ENCODE measurements around the gene CCDC85A. TPM values are rescaled to one million over a fixed set of nuclear protein-coding genes. Genes with fewer than 3 reads are reported as not detected.

The CCDC85A gene
- total RNA-seq, 5 donors from 2014 or later (not counting 1 experiment from before 2014, with no cell fraction given): not detected

GRCh38 chr2:56297671-56298070 lies 113.9 kb downstream of the CCDC85A start:
- ChIA-PET POLR2A (no interaction called here), CTCF (no interaction called here)
- Histone ChIP-seq H3K9me3 (no peaks in the 10 kb centered on the region), H3K27ac (ENCODE audit: low read length) (no peak overlapping the region), H3K27me3 (replicated peaks in 1 of 2; ENCODE audit: control insufficient read depth in 2 of 2, extremely low read depth in 1 of 2, insufficient read depth in 2 of 2, low read length in 1 of 2) (no peaks in the 10 kb centered on the region), H3K4me3 (ENCODE audit: control insufficient read depth in 1 of 2, extremely low read depth in 1 of 2, low read length in 1 of 2) (no peak overlapping the region), H3K36me3 (ENCODE audit: control insufficient read depth in 2 of 2, extremely low read depth in 1 of 2, insufficient read depth in 1 of 2, low read length in 1 of 2) (no peaks in the 10 kb centered on the region), H3K4me1 (ENCODE audit: control insufficient read depth in 1 of 2, extremely low read depth in 1 of 2, insufficient read depth in 2 of 2, low read length in 2 of 2) (no peaks in the 10 kb centered on the region)
- ATAC-seq (replicated peaks in 1 of 4) (no peak), DNase-seq (no peak)
- WGBS (ENCODE audit: insufficient coverage): 80% methylated on average over 1 of the region's 3 CpGs
- Mint-ChIP-seq H3K4me1 (no peaks in the 10 kb centered on the region), H3K27me3 (no peaks in the 10 kb centered on the region), H3K27ac (no peak overlapping the region), H3K9me3 (peaks cover 4 to 6% (median 5%) of the 10 kb centered on the region in 3 donors), H3K4me3 (no peak overlapping the region), H3K36me3 (no peaks in the 10 kb centered on the region)

- no peak overlapping the region for H3K27ac ChIP-seq (ENCODE audit: low read length)
- DNase-seq (no peak), ATAC-seq (replicated peaks in 1 of 4) (no peak)
- no peaks in the 10 kb centered on the region for H3K9me3 ChIP-seq
- H3K27me3 ChIP-seq (replicated peaks in 1 of 2; ENCODE audit: control insufficient read depth in 2 of 2, extremely low read depth in 1 of 2, insufficient read depth in 2 of 2, low read length in 1 of 2): no peaks in the 10 kb centered on the region
- Mint-ChIP-seq H3K27ac (no peak overlapping the region), H3K4me1 (no peaks in the 10 kb centered on the region), H3K4me3 (no peak overlapping the region), H3K27me3 (no peaks in the 10 kb centered on the region), H3K9me3 (peaks cover 4 to 12% (median 5%) of the 10 kb centered on the region in 3 donors), H3K36me3 (no peaks in the 10 kb centered on the region)
- 64% methylated on average over 3 of the region's 3 CpGs for WGBS (ENCODE audit: insufficient coverage)
- H3K4me3 ChIP-seq (ENCODE audit: control insufficient read depth in 1 of 2, extremely low read depth in 1 of 2, low read length in 1 of 2): no peak overlapping the region
- ChIA-PET CTCF (no interaction called here), POLR2A (no interaction called here)
- H3K4me1 ChIP-seq (ENCODE audit: control insufficient read depth in 1 of 2, extremely low read depth in 1 of 2, insufficient read depth in 2 of 2, low read length in 2 of 2): no peaks in the 10 kb centered on the region
- H3K36me3 ChIP-seq (ENCODE audit: control insufficient read depth in 2 of 2, extremely low read depth in 1 of 2, insufficient read depth in 1 of 2, low read length in 1 of 2): no peaks in the 10 kb centered on the region
These were observed 115.4 kb downstream of the CCDC85A start for GRCh38 chr2:56299171-56299691.

- POLR2A ChIA-PET: no interaction called here
- no peaks in the 10 kb centered on the region for H3K4me1 Mint-ChIP-seq
- no peaks in the 10 kb centered on the region for H3K36me3 Mint-ChIP-seq
- no peak overlapping the region for H3K27ac ChIP-seq (ENCODE audit: low read length)
- peaks cover 0 to 5% (median 5%) of the 10 kb centered on the region in 3 donors for H3K9me3 Mint-ChIP-seq
- no peaks in the 10 kb centered on the region for H3K4me1 ChIP-seq (ENCODE audit: control insufficient read depth in 1 of 2, extremely low read depth in 1 of 2, insufficient read depth in 2 of 2, low read length in 2 of 2)
- DNase-seq (no peak), ATAC-seq (replicated peaks in 1 of 4) (no peak)
- no peak overlapping the region for H3K27ac Mint-ChIP-seq
- 64% methylated on average over 1 of the region's 4 CpGs for WGBS (ENCODE audit: insufficient coverage)
- no peak overlapping the region for H3K4me3 Mint-ChIP-seq
- no peaks in the 10 kb centered on the region for H3K36me3 ChIP-seq (ENCODE audit: control insufficient read depth in 2 of 2, extremely low read depth in 1 of 2, insufficient read depth in 1 of 2, low read length in 1 of 2)
- H3K27me3 Mint-ChIP-seq: no peaks in the 10 kb centered on the region
- no peaks in the 10 kb centered on the region for H3K9me3 ChIP-seq
- no peak overlapping the region for H3K4me3 ChIP-seq (ENCODE audit: control insufficient read depth in 1 of 2, extremely low read depth in 1 of 2, low read length in 1 of 2)
- CTCF ChIA-PET: no interaction called here
- no peaks in the 10 kb centered on the region for H3K27me3 ChIP-seq (replicated peaks in 1 of 2; ENCODE audit: control insufficient read depth in 2 of 2, extremely low read depth in 1 of 2, insufficient read depth in 2 of 2, low read length in 1 of 2)
These were observed 125.9 kb downstream of the CCDC85A start for GRCh38 chr2:56309626-56310170.

- CTCF ChIA-PET: no interaction called here
- Histone ChIP-seq H3K4me3 (ENCODE audit: control insufficient read depth in 1 of 2, extremely low read depth in 1 of 2, low read length in 1 of 2) (no peak overlapping the region), H3K36me3 (ENCODE audit: control insufficient read depth in 2 of 2, extremely low read depth in 1 of 2, insufficient read depth in 1 of 2, low read length in 1 of 2) (no peaks in the 10 kb centered on the region), H3K27me3 (replicated peaks in 1 of 2; ENCODE audit: control insufficient read depth in 2 of 2, extremely low read depth in 1 of 2, insufficient read depth in 2 of 2, low read length in 1 of 2) (no peaks in the 10 kb centered on the region), H3K4me1 (ENCODE audit: control insufficient read depth in 1 of 2, extremely low read depth in 1 of 2, insufficient read depth in 2 of 2, low read length in 2 of 2) (no peaks in the 10 kb centered on the region), H3K9me3 (no peaks in the 10 kb centered on the region), H3K27ac (ENCODE audit: low read length) (no peak overlapping the region)
- no peak overlapping the region for H3K27ac Mint-ChIP-seq
- no peaks in the 10 kb centered on the region for H3K27me3 Mint-ChIP-seq
- no peaks in the 10 kb centered on the region for H3K4me1 Mint-ChIP-seq
- H3K9me3 Mint-ChIP-seq: peaks cover 0 to 5% (median 2%) of the 10 kb centered on the region in 3 donors
- POLR2A ChIA-PET: no interaction called here
- no peak overlapping the region for H3K4me3 Mint-ChIP-seq
- DNase-seq (no peak), ATAC-seq (replicated peaks in 1 of 4) (no peak)
- no CpG with 5 or more reads among the region's 1 CpG for WGBS (ENCODE audit: insufficient coverage)
- no peaks in the 10 kb centered on the region for H3K36me3 Mint-ChIP-seq
These were observed 129.7 kb downstream of the CCDC85A start for GRCh38 chr2:56313500-56313921.

GRCh38 chr2:56314371-56314770 lies 130.6 kb downstream of the CCDC85A start:
- H3K4me1 Mint-ChIP-seq: no peaks in the 10 kb centered on the region
- no peaks in the 10 kb centered on the region for H3K9me3 ChIP-seq
- POLR2A ChIA-PET: no interaction called here
- no peak overlapping the region for H3K27ac ChIP-seq (ENCODE audit: low read length)
- ATAC-seq (replicated peaks in 1 of 4): no peak
- WGBS (ENCODE audit: insufficient coverage): no CpG with 5 or more reads among the region's 1 CpG
- no peaks in the 10 kb centered on the region for H3K27me3 Mint-ChIP-seq
- H3K36me3 Mint-ChIP-seq: no peaks in the 10 kb centered on the region
- H3K27me3 ChIP-seq (replicated peaks in 1 of 2; ENCODE audit: control insufficient read depth in 2 of 2, extremely low read depth in 1 of 2, insufficient read depth in 2 of 2, low read length in 1 of 2): no peaks in the 10 kb centered on the region
- no peak overlapping the region for H3K27ac Mint-ChIP-seq
- no peaks in the 10 kb centered on the region for H3K36me3 ChIP-seq (ENCODE audit: control insufficient read depth in 2 of 2, extremely low read depth in 1 of 2, insufficient read depth in 1 of 2, low read length in 1 of 2)
- no peak overlapping the region for H3K4me3 Mint-ChIP-seq
- peaks cover 0 to 5% (median 0%) of the 10 kb centered on the region in 3 donors for H3K9me3 Mint-ChIP-seq
- no peak for DNase-seq
- no peak overlapping the region for H3K4me3 ChIP-seq (ENCODE audit: control insufficient read depth in 1 of 2, extremely low read depth in 1 of 2, low read length in 1 of 2)
- CTCF ChIA-PET: no interaction called here
- no peaks in the 10 kb centered on the region for H3K4me1 ChIP-seq (ENCODE audit: control insufficient read depth in 1 of 2, extremely low read depth in 1 of 2, insufficient read depth in 2 of 2, low read length in 2 of 2)

- CTCF ChIA-PET: no interaction called here
- no CpG with 5 or more reads among the region's 2 CpGs for WGBS (ENCODE audit: insufficient coverage)
- Mint-ChIP-seq H3K27me3 (no peaks in the 10 kb centered on the region), H3K4me3 (no peak overlapping the region), H3K4me1 (no peaks in the 10 kb centered on the region), H3K36me3 (no peaks in the 10 kb centered on the region), H3K27ac (no peak overlapping the region), H3K9me3 (peaks cover 0 to 7% (median 0%) of the 10 kb centered on the region in 3 donors)
- ATAC-seq (replicated peaks in 1 of 4): no peak
- no peaks in the 10 kb centered on the region for H3K9me3 ChIP-seq
- H3K4me1 ChIP-seq (ENCODE audit: control insufficient read depth in 1 of 2, extremely low read depth in 1 of 2, insufficient read depth in 2 of 2, low read length in 2 of 2): no peaks in the 10 kb centered on the region
- no peaks in the 10 kb centered on the region for H3K36me3 ChIP-seq (ENCODE audit: control insufficient read depth in 2 of 2, extremely low read depth in 1 of 2, insufficient read depth in 1 of 2, low read length in 1 of 2)
- no peak overlapping the region for H3K27ac ChIP-seq (ENCODE audit: low read length)
- no peak for DNase-seq
- no peak overlapping the region for H3K4me3 ChIP-seq (ENCODE audit: control insufficient read depth in 1 of 2, extremely low read depth in 1 of 2, low read length in 1 of 2)
- POLR2A ChIA-PET: no interaction called here
- H3K27me3 ChIP-seq (replicated peaks in 1 of 2; ENCODE audit: control insufficient read depth in 2 of 2, extremely low read depth in 1 of 2, insufficient read depth in 2 of 2, low read length in 1 of 2): no peaks in the 10 kb centered on the region
These were observed 131.0 kb downstream of the CCDC85A start for GRCh38 chr2:56314796-56315195.

GRCh38 chr2:56315376-56315775 lies 131.6 kb downstream of the CCDC85A start:
- H3K36me3 Mint-ChIP-seq: no peaks in the 10 kb centered on the region
- CTCF ChIA-PET: no interaction called here
- POLR2A ChIA-PET: no interaction called here
- peaks cover 0 to 10% (median 0%) of the 10 kb centered on the region in 3 donors for H3K9me3 Mint-ChIP-seq
- Histone ChIP-seq H3K27ac (ENCODE audit: low read length) (no peak overlapping the region), H3K9me3 (no peaks in the 10 kb centered on the region), H3K27me3 (replicated peaks in 1 of 2; ENCODE audit: control insufficient read depth in 2 of 2, extremely low read depth in 1 of 2, insufficient read depth in 2 of 2, low read length in 1 of 2) (no peaks in the 10 kb centered on the region), H3K4me1 (ENCODE audit: control insufficient read depth in 1 of 2, extremely low read depth in 1 of 2, insufficient read depth in 2 of 2, low read length in 2 of 2) (no peaks in the 10 kb centered on the region), H3K36me3 (ENCODE audit: control insufficient read depth in 2 of 2, extremely low read depth in 1 of 2, insufficient read depth in 1 of 2, low read length in 1 of 2) (no peaks in the 10 kb centered on the region), H3K4me3 (ENCODE audit: control insufficient read depth in 1 of 2, extremely low read depth in 1 of 2, low read length in 1 of 2) (no peak overlapping the region)
- H3K4me3 Mint-ChIP-seq: no peak overlapping the region
- no peak for DNase-seq
- no peak overlapping the region for H3K27ac Mint-ChIP-seq
- ATAC-seq (replicated peaks in 1 of 4): no peak
- no peaks in the 10 kb centered on the region for H3K27me3 Mint-ChIP-seq
- H3K4me1 Mint-ChIP-seq: no peaks in the 10 kb centered on the region
